Heart left ventricle (tissue), 16 donors: ENCODE results near the gene C1orf53. TPM values are rescaled to one million over a fixed set of nuclear protein-coding genes. Genes with fewer than 3 reads are reported as not detected.

Source experiments
- ATAC-seq, 4 donors: fragments of 200-7000 bp; cut with Tn5 transposase; one replicate each; pipeline ENCODE4 v1.9.1; 2020 to 2022; ENCODE audit warnings: moderate library complexity in 4 of 4, mild to moderate bottlenecking in 3 of 4, moderate number of reproducible peaks in 1 of 4
- DNase-seq, 5 donors: peaks; one replicate each; pipeline ENCODE4 v3.0.0-alpha.2; 2020
- H3K27ac ChIP-seq, 12 donors: fragments of 200-600 bp; sonication (generic) in 4 of 12; one replicate each; pipeline versions ENCODE4 v1.5.0 to v1.8.0; 2016 to 2022; ENCODE audit warnings: mild to moderate bottlenecking in 2 of 12
- H3K27me3 ChIP-seq, 9 donors: fragments of 200-600 bp; sonication (generic) in 2 of 9; one replicate each; pipeline versions ENCODE4 v1.5.1 to v1.8.0; 2016 to 2022; ENCODE audit warnings: mild to moderate bottlenecking in 3 of 9
- H3K36me3 ChIP-seq, 9 donors: fragments of 200-600 bp; sonication (generic) in 2 of 9; one replicate each; pipeline versions ENCODE4 v1.5.0 to v1.8.0; 2018 to 2022; ENCODE audit warnings: mild to moderate bottlenecking in 2 of 9
- H3K4me1 ChIP-seq, 12 donors: fragments of 200-600 bp; sonication (generic) in 4 of 12; one replicate each; pipeline versions ENCODE4 v1.5.0 to v1.8.0; 2016 to 2022; ENCODE audit warnings: mild to moderate bottlenecking in 3 of 12
- H3K4me3 ChIP-seq, 12 donors: fragments of 200-600 bp; sonication (generic) in 4 of 12; one replicate each; pipeline versions ENCODE4 v1.5.0 to v1.8.0; 2017 to 2022; ENCODE audit warnings: mild to moderate bottlenecking in 9 of 12, moderate library complexity in 4 of 12
- H3K9me3 ChIP-seq, 12 donors: fragments of 200-600 bp; sonication (generic) in 4 of 12; one replicate each; pipeline versions ENCODE4 v1.5.0 to v1.8.0; 2016 to 2022; ENCODE audit warnings: mild to moderate bottlenecking in 1 of 12
- CTCF ChIP-seq, 12 donors: fragments of 200-600 bp; sonication (generic) in 4 of 12; IDR thresholded peaks; one replicate each; pipeline versions ENCODE4 v1.5.0 to v1.8.0; 2018 to 2022; ENCODE audit warnings: antibody characterized with exemption in 12 of 12, mild to moderate bottlenecking in 5 of 12
- POLR2A ChIP-seq, 2 donors: fragments of 450-650 bp; IDR thresholded peaks; one replicate each; pipeline ENCODE4 v1.6.1; 2017; ENCODE audit warnings: antibody characterized with exemption in 2 of 2, mild to moderate bottlenecking in 2 of 2, moderate library complexity in 2 of 2
- WGBS, 4 donors: extraction: QIAGEN DNeasy Blood & Tissue Kit in 2 of 4; methylation state at CpG; one replicate each; pipeline versions ENCODE4 v1.1.5 to v1.1.7; 2013 to 2018; 5-methylcytosine and 5-hydroxymethylcytosine counted together
- intact Hi-C, 10 donors: fragments of 100-400 bp; cut with DNase I; formaldehyde crosslinking; loops; one replicate each; pipeline versions ENCODE4 v1.11.1 to v1.14.2; 2022
- polyA plus RNA-seq, 2 donors: library from polyadenylated mRNA; stranded (reverse); fragments of 200-250 nt; gene quantifications; one replicate each; pipeline ENCODE4 v1.2.3, GENCODE V29; 2013
- total RNA-seq, 9 donors: library from RNA; depleted of rRNA in 2 of 9; stranded (reverse); fragments of >200 nt in 2 of 9; fragmentation: NEBNext Ultra II Directional in 3 of 9; extraction: Animal tissue kit (Norgen Biotek cat#: 25700) in 3 of 9; gene quantifications; one replicate each; pipeline versions ENCODE4 v1.1.0 to v1.2.4, GENCODE V29; 2016 to 2023
- donor health status: ischemic (EF 13 %, LVEDD 7.1; RV severe dilation, severe dysfunction).
- donor health status: healthy with polysubstance abuse.
- donor health status: DM: no; HTN: yes; CAD: no.
- donor health status: DM: no; HTN: no; CAD: no.
- donor health status: ischemic (EF 25% LVEDD 6.9; RV normal size, moderate dysfunction).
- donor health status: ischemic (EF 25% LVEDD 5.7; RV mildly dilated, moderate dysfunction).
- donor health status: healthy.
- donor health status: DM: yes; HTN: yes; CAD: no.
- donor health status: ischemic (EF 35%, LVEDD 5.7; RV mildly dilated, moderate dysfunction).
- donor health status: nonischemic (EF 11% LVEDD 7.7; RV severe dilation, severe dysfunction).
- donor health status: DM: yes; HTN: yes; CAD: no.
- donor health status: PGD.
- donor health status: ischemic (EF 29% LVEDD 5.4; RV normal size, mild dysfunction).
- donor health status: nonischemic (EF 23%, LVEDD 6.1; RV moderate dilation, normal function).

C1orf53 gene
- total and polyA plus RNA-seq, 11 donors: 2.8 to 15.2 (median 6.8) TPM

DNA sequence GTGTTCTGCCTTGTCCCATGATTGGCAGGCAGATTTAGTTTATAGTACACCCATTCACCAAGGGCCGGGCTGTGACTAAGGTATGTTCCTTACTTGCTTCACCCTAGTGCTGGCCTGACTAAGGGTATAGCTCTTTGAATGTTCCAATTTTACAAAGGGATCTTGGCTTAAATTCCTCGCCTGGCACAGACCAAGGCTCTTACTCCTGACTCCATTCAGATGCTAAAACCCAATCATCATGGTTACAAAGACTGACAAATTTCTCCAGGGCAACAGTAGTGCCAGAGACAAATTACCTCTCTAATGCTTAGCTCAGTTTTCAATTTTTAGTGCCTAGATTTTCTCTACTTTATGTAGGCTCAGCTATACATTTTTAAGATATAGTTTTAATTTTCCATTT, 11.5 kb upstream of the C1orf53 start:
- 83 to 95% (median 86%) methylated on average over 2 of the region's 2 CpGs for WGBS, 4 donors
- Histone ChIP-seq H3K9me3 (no peaks in the 10 kb centered on the region), H3K27me3 (peaks cover 0 to 43% (median 8%) of the 10 kb centered on the region in 9 donors), H3K36me3 (no peaks in the 10 kb centered on the region), H3K4me1 (no peaks in the 10 kb centered on the region), H3K27ac (no peak overlapping the region), H3K4me3 (no peak overlapping the region)
- TF ChIP-seq POLR2A (IDR thresholded peaks at IDR 0.05): no peak
- no peak for ATAC-seq
- no peak for DNase-seq
- intact Hi-C loops: no loop called here

- Histone ChIP-seq H3K4me1 (no peaks in the 10 kb centered on the region), H3K36me3 (no peaks in the 10 kb centered on the region), H3K27me3 (peaks cover 0 to 49% (median 8%) of the 10 kb centered on the region in 9 donors), H3K9me3 (no peaks in the 10 kb centered on the region), H3K27ac (no peak overlapping the region), H3K4me3 (no peak overlapping the region)
- ATAC-seq (no peak), DNase-seq (no peak)
- TF ChIP-seq POLR2A (IDR thresholded peaks at IDR 0.05): no peak
- TF ChIP-seq CTCF (IDR thresholded peaks at IDR 0.05): no peak
- intact Hi-C loops: no loop called here
Observed at GRCh38 chr1:197892684-197893083, 9.7 kb upstream of the C1orf53 start.

DNA sequence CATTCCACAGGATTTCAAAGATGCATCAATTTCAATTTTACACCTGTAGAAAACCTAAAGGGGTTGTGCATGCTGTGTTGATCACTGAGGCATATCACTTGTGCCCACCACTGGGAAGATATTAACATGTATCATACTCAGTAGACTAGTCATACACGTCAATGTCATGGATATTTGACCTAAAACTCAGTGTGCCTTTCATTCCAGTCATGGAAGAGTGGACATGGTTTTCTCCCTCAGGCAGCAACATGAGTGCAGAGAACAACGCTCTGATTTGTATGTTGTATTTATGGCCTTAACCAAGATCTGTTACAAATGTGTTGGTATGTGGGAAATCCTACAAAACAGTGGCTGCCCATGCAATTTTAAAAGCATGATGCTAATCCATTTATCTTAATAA, 6.1 kb upstream of the C1orf53 start:
- Histone ChIP-seq H3K27ac (no peak overlapping the region), H3K9me3 (no peaks in the 10 kb centered on the region), H3K27me3 (peaks cover 0 to 45% (median 8%) of the 10 kb centered on the region in 9 donors), H3K4me1 (no peaks in the 10 kb centered on the region), H3K36me3 (no peaks in the 10 kb centered on the region), H3K4me3 (no peak overlapping the region)
- DNase-seq (no peak), ATAC-seq (no peak)
- no peak for TF ChIP-seq CTCF (IDR thresholded peaks at IDR 0.05)
- no peak for TF ChIP-seq POLR2A (IDR thresholded peaks at IDR 0.05)
- WGBS, 4 donors: 79 to 93% (median 88%) methylated on average over 2 of the region's 2 CpGs
- intact Hi-C loops: no loop called here

- no peak overlapping the region for H3K4me3 ChIP-seq
- H3K9me3 ChIP-seq: no peaks in the 10 kb centered on the region
- H3K4me1 ChIP-seq: peaks cover 0 to 15% (median 5%) of the 10 kb centered on the region in 12 donors
- no peaks in the 10 kb centered on the region for H3K36me3 ChIP-seq
- no peak for TF ChIP-seq POLR2A (IDR thresholded peaks at IDR 0.05)
- TF ChIP-seq CTCF (IDR thresholded peaks at IDR 0.05): no peak
- intact Hi-C loops: no loop called here
- no peak for DNase-seq
- WGBS, 4 donors: 95 to 98% (median 96%) methylated on average over 1 of the region's 1 CpG
- H3K27me3 ChIP-seq: peaks cover 0 to 26% (median 1%) of the 10 kb centered on the region in 9 donors
- no peak overlapping the region for H3K27ac ChIP-seq
- no peak for ATAC-seq
Observed at GRCh38 chr1:197899037-197899436, 3.4 kb upstream of the C1orf53 start.

DNA sequence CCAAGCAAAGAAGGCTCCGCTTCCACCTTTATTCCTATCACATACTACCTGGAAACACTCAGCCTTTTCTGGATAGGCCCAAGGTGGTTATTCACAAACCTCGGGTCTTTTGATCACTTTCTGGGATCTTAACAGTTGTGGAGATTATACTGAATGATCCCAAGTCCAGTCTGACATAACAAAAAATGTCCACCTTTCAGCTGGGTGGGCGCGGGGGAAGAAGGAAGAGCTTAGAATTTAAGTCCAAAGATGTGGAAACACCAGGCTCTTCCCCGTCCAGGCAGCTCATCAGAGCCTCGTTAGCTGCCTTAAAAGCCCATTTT, 338 bp upstream of the C1orf53 start:
- Histone ChIP-seq H3K27me3 (peaks cover 0 to 40% (median 18%) of the 10 kb centered on the region in 9 donors), H3K9me3 (no peaks in the 10 kb centered on the region), H3K27ac (peak overlapping the region; percentile 72 to 91 (median 84)), H3K36me3 (no peaks in the 10 kb centered on the region), H3K4me3 (peak overlapping the region; percentile 47 to 81 (median 74)), H3K4me1 (peaks cover 0 to 15% (median 5%) of the 10 kb centered on the region in 12 donors)
- intact Hi-C loops: loop anchor here in 1 of 10 donors (10.0 kb wide), 1 partner anchor 253 kb away; the partner anchor contains the start of gene NEK7
- DNase-seq (no peak), ATAC-seq (no peak)
- 15 to 24% (median 20%) methylated on average over 5 to 6 of the region's 6 CpGs for WGBS, 4 donors
- no peak for TF ChIP-seq CTCF (IDR thresholded peaks at IDR 0.05)
- no peak for TF ChIP-seq POLR2A (IDR thresholded peaks at IDR 0.05)
